SH-SY5Y (cell line): ENCODE measurements around the gene MYPOP.

Experiments
- GATA2 ChIP-seq: IDR thresholded peaks from 2 replicates; pipeline ENCODE4 v1.6.1; 2011; ENCODE audit warnings: mild to moderate bottlenecking, low read depth, low read length
- GATA3 ChIP-seq: IDR thresholded peaks from 2 replicates; pipeline ENCODE4 v1.6.1; 2011; ENCODE audit warnings: low read depth, mild to moderate bottlenecking, low read length, moderate library complexity

MYPOP gene

GRCh38 chr19:45901912-45902650, at the start of gene MYPOP:
Gene MYPOP (minus strand): TSS chr19:45902613. CDS start chr19:45901773, 840 bp downstream.
- TF ChIP-seq GATA3: no peak
- TF ChIP-seq GATA2: peak; percentile 53; the same call in 1 of the 2 replicates

- TF ChIP-seq GATA3: no peak
- no peak for TF ChIP-seq GATA2
These were observed 45.5 kb upstream of the MYPOP start for GRCh38 chr19:45947926-45948325.

- TF ChIP-seq GATA3 (no peak), GATA2 (no peak)
These were observed 38.0 kb upstream of the MYPOP start for GRCh38 chr19:45940515-45940805.

- TF ChIP-seq GATA2: no peak
- TF ChIP-seq GATA3: no peak
These were observed 37.5 kb upstream of the MYPOP start for GRCh38 chr19:45939792-45940514.

- TF ChIP-seq GATA2: no peak
- no peak for TF ChIP-seq GATA3
These were observed 36.4 kb upstream of the MYPOP start for GRCh38 chr19:45938733-45939319.

- no peak for TF ChIP-seq GATA3
- no peak for TF ChIP-seq GATA2
These were observed 32.9 kb upstream of the MYPOP start for GRCh38 chr19:45935267-45935666.

GRCh38 chr19:45934551-45935230, 32.3 kb upstream of the MYPOP start:
- TF ChIP-seq GATA3 (no peak), GATA2 (no peak)

GRCh38 chr19:45933759-45934158, 31.3 kb upstream of the MYPOP start:
- TF ChIP-seq GATA3: no peak
- no peak for TF ChIP-seq GATA2

GRCh38 chr19:45931055-45931454, 28.6 kb upstream of the MYPOP start:
- TF ChIP-seq GATA3 (no peak), GATA2 (no peak)

- TF ChIP-seq GATA2: no peak
- TF ChIP-seq GATA3: no peak
These were observed 26.8 kb upstream of the MYPOP start for GRCh38 chr19:45929247-45929646.

- no peak for TF ChIP-seq GATA3
- TF ChIP-seq GATA2: no peak
These were observed 25.3 kb upstream of the MYPOP start for GRCh38 chr19:45927565-45928261.

GRCh38 chr19:45924891-45925447, 22.6 kb upstream of the MYPOP start:
- TF ChIP-seq GATA2: no peak
- TF ChIP-seq GATA3: no peak

GRCh38 chr19:45922281-45922680, 19.9 kb upstream of the MYPOP start:
- no peak for TF ChIP-seq GATA3
- TF ChIP-seq GATA2: no peak

- no peak for TF ChIP-seq GATA2
- no peak for TF ChIP-seq GATA3
These were observed 18.0 kb upstream of the MYPOP start for GRCh38 chr19:45920458-45920857.
